Left lung (tissue), 10 donors: ENCODE data around the gene MCC. TPM values are rescaled to one million over a fixed set of nuclear protein-coding genes. Genes with fewer than 3 reads are reported as not detected.

Source experiments
- ATAC-seq: fragments of 200-7000 bp; cut with Tn5 transposase; one replicate; pipeline ENCODE4 v1.9.1; 2020; ENCODE audit warnings: moderate library complexity
- DNase-seq, 4 donors: peaks; one replicate each; pipeline ENCODE4 v3.0.0-alpha.2; 2013 to 2020
- H3K27ac ChIP-seq, 2 donors: fragments of 200-600 bp; sonication (generic) in 1 of 2; one replicate each; pipeline versions ENCODE4 v1.5.0 to v1.8.0; 2020 to 2021
- H3K27me3 ChIP-seq, 2 donors: fragments of 200-600 bp; sonication (generic) in 1 of 2; one replicate each; pipeline versions ENCODE4 v1.5.0 to v1.8.0; 2020 to 2021
- H3K36me3 ChIP-seq, 2 donors: fragments of 200-600 bp; sonication (generic) in 1 of 2; one replicate each; pipeline versions ENCODE4 v1.5.0 to v1.8.0; 2020 to 2021
- H3K4me1 ChIP-seq, 2 donors: fragments of 200-600 bp; one replicate each; pipeline ENCODE4 v1.8.0; 2021
- H3K4me3 ChIP-seq, 2 donors: fragments of 200-600 bp; sonication (generic) in 1 of 2; one replicate each; pipeline versions ENCODE4 v1.5.0 to v1.8.0; 2020 to 2021; ENCODE audit warnings: mild to moderate bottlenecking in 1 of 2
- H3K9me3 ChIP-seq, 2 donors: fragments of 200-600 bp; sonication (generic) in 1 of 2; one replicate each; pipeline versions ENCODE4 v1.5.0 to v1.8.0; 2020 to 2021
- intact Hi-C, 2 donors: fragments of 100-400 bp; cut with DNase I; formaldehyde crosslinking; loops; one replicate each; pipeline versions ENCODE4 v1.11.2 to v1.14.2; 2022
- polyA plus RNA-seq, 6 donors: library from polyadenylated mRNA; unstranded; fragments of 120-200 nt; gene quantifications; one replicate each; pipeline ENCODE4 v1.2.1, GENCODE V29; 2013; ENCODE audit not compliant: insufficient read length in 6 of 6
- total RNA-seq, 2 donors: library from RNA; stranded (reverse); fragmentation: NEBNext Ultra II Directional; extraction: Animal tissue kit (Norgen Biotek cat#: 25700); gene quantifications; one replicate each; pipeline ENCODE4 v1.2.1, GENCODE V29; 2021
- TF ChIP-seq, protein P1 (sequence below), 2 donors: fragments of 200-600 bp; sonication (generic) in 1 of 2; IDR thresholded peaks; one replicate each; pipeline versions ENCODE4 v1.5.0 to v1.8.0; 2021; ENCODE audit warnings: antibody characterized with exemption in 2 of 2
- donor health status: DM: no; HTN: yes; CAD: no.
- donor health status: DM: no; HTN: no; CAD: no.

MCC gene
- total and polyA plus RNA-seq, 8 donors, result 12.5 to 18.4 (median 16.1) TPM

DNA sequence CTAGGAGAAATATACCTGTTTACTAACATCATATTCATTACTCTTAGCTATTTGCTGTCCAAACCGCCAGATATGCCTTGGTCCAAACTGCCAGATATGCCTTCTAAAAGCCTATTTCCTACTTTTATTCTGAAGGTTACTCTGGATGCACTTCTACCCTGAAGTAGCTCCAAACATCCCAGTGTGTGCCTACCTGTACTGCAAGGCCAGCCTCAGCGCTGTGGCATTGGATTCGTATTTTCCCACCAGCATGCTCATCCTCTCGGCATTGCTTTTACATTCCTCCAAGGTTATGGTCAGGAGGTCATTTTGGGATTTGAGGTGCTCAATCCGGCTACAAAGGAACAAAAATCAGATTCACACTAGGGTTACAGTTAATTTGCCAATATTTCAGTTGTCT, 417.4 kb downstream of the MCC start:
- ATAC-seq (no peak), DNase-seq (no peak)
- Histone ChIP-seq H3K27ac (no peak overlapping the region), H3K4me1 (no peaks in the 10 kb centered on the region), H3K9me3 (no peaks in the 10 kb centered on the region), H3K36me3 (no peaks in the 10 kb centered on the region), H3K27me3 (no peaks in the 10 kb centered on the region), H3K4me3 (no peak overlapping the region)
- TF ChIP-seq, protein P1, sequence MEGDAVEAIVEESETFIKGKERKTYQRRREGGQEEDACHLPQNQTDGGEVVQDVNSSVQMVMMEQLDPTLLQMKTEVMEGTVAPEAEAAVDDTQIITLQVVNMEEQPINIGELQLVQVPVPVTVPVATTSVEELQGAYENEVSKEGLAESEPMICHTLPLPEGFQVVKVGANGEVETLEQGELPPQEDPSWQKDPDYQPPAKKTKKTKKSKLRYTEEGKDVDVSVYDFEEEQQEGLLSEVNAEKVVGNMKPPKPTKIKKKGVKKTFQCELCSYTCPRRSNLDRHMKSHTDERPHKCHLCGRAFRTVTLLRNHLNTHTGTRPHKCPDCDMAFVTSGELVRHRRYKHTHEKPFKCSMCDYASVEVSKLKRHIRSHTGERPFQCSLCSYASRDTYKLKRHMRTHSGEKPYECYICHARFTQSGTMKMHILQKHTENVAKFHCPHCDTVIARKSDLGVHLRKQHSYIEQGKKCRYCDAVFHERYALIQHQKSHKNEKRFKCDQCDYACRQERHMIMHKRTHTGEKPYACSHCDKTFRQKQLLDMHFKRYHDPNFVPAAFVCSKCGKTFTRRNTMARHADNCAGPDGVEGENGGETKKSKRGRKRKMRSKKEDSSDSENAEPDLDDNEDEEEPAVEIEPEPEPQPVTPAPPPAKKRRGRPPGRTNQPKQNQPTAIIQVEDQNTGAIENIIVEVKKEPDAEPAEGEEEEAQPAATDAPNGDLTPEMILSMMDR (IDR thresholded peaks at IDR 0.05), result no peak
- intact Hi-C loops, result no loop called here

DNA sequence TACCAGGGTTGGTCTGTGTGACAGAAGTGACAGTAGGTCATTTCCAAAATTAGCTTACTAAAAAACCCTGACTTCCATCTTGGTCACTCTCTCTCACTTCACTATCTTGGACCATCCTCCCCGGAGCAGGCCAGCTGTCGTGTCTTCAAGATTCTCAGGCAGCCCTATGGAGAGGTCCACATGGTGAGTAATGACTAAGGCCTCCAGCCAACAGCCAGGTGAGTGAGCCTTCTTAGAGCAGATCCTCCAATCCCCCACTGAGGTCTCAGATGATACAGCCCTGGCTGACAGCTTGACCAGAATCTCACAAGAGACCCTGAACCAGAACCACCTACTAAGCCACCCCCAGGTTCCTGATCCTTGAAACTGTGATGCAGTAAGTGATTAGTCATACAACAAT, 419.7 kb downstream of the MCC start:
- TF ChIP-seq, protein P1 (IDR thresholded peaks at IDR 0.05), result no peak
- DNase-seq (no peak), ATAC-seq (no peak)
- Histone ChIP-seq H3K36me3 (peaks cover 0 to 5% of the 10 kb centered on the region in 2 donors), H3K4me1 (no peaks in the 10 kb centered on the region), H3K27me3 (no peaks in the 10 kb centered on the region), H3K4me3 (no peak overlapping the region), H3K9me3 (no peaks in the 10 kb centered on the region), H3K27ac (no peak overlapping the region)
- intact Hi-C loops, result no loop called here

DNA sequence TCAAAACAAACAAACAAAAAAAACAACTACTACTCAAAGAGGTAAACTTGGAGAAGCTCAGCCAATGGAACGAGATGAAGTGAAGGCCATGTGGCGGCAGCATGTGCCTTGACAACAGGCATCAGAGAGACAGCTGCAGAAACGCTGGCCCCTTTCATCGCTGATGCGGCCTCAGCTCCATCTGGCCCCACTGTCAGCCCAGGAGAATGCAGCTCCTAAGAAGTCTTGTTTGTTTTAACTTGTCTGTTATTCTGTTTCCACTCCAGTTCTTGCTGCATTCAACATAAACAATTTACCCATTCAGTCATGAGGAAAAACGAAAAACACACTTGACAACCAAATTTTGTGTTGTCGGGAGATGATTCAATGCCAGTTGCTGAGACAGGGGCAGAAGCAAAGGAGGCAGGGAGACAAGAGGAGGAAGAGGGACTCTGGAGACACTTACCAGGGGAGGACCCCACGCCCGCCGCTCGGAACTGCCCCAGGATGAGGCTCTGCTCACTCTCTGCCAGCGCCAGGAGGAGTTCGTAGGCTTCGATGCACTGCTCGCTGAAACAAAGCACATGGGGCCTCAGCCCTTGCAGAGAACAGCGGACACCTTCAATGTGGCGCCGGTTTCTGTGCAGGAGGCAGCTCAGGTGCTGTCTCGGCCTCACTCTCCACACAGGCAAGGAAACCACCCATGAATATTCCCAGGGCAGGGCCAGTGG, 420.5 kb downstream of the MCC start:
- DNase-seq (peak in 2 of 4 donors; percentile 54 to 82), ATAC-seq (no peak)
- Histone ChIP-seq H3K27me3 (no peaks in the 10 kb centered on the region), H3K27ac (no peak overlapping the region), H3K9me3 (no peaks in the 10 kb centered on the region), H3K4me1 (no peaks in the 10 kb centered on the region), H3K4me3 (no peak overlapping the region), H3K36me3 (peaks cover 0 to 9% of the 10 kb centered on the region in 2 donors)
- intact Hi-C loops, result no loop called here
- TF ChIP-seq, protein P1 (IDR thresholded peaks at IDR 0.05), result no peak

DNA sequence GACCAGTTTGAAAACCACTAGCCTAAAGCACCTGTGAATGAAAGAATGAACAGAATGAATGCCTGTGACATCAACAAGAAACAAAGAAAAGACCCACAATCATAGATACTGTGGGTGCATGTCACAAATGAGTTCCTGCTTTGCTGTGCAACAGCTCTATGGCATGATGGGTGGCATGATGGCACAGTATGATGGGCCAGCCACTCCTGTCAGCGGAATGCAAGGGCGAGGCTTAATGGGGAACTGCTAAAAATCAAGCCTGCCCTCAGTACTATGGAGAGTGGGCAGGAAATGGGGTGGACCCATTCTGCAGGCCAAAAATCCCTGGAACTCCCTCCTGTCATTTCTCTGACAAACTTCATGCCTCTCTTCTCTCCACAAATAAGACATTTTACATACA, 422.6 kb downstream of the MCC start:
- intact Hi-C loops, result no loop called here
- no peaks in the 10 kb centered on the region for H3K27me3 ChIP-seq
- H3K27ac ChIP-seq, result no peak overlapping the region
- peaks cover 0 to 9% of the 10 kb centered on the region in 2 donors for H3K36me3 ChIP-seq
- TF ChIP-seq, protein P1 (IDR thresholded peaks at IDR 0.05), result no peak
- no peak overlapping the region for H3K4me3 ChIP-seq
- no peak for DNase-seq
- H3K4me1 ChIP-seq, result no peaks in the 10 kb centered on the region
- H3K9me3 ChIP-seq, result no peaks in the 10 kb centered on the region
- no peak for ATAC-seq

DNA sequence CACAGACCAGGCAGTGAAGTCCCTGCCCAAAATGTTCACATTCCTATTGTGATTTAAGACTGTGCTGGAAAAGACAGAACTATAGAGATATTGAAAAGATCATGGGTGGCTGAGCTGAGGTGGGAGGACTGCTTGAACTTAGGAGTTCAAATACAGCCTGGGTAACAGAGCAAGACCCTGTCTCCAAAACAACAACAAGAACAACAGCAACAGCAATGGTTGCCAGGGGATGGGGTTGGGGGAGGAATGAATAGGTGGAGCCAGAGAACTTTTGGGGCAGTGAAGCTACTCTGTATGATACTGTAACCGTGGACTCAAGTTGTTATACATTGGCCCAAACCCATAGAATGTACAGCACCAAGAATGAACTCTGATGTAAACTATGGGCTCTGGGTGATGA, 423.4 kb downstream of the MCC start:
- intact Hi-C loops, result no loop called here
- H3K4me1 ChIP-seq, result no peaks in the 10 kb centered on the region
- no peaks in the 10 kb centered on the region for H3K27me3 ChIP-seq
- ATAC-seq (no peak), DNase-seq (no peak)
- H3K27ac ChIP-seq, result no peak overlapping the region
- H3K4me3 ChIP-seq, result no peak overlapping the region
- H3K36me3 ChIP-seq, result peaks cover 0 to 9% of the 10 kb centered on the region in 2 donors
- no peaks in the 10 kb centered on the region for H3K9me3 ChIP-seq
- TF ChIP-seq, protein P1 (IDR thresholded peaks at IDR 0.05), result no peak
